Measurements from ENCODE around the gene KIAA0753. TPM values are rescaled to one million over a fixed set of nuclear protein-coding genes. Genes with fewer than 3 reads are reported as not detected.

The KIAA0753 gene
- total RNA-seq, 1 donor from 2014 or later, result 24.0 TPM

GRCh38 chr17:6543079-6544010 is 97.2 kb downstream of the KIAA0753 start:
- Mint-ChIP-seq H3K36me3 (ENCODE audit: unreplicated experiment) (no peaks in the 10 kb centered on the region), H3K4me3 (ENCODE audit: unreplicated experiment) (no peak overlapping the region), H3K4me1 (ENCODE audit: unreplicated experiment) (no peaks in the 10 kb centered on the region), H3K27ac (ENCODE audit: unreplicated experiment) (no peak overlapping the region), H3K27me3 (ENCODE audit: unreplicated experiment) (peaks cover 5% of the 10 kb centered on the region), H3K9me3 (ENCODE audit: unreplicated experiment) (peaks cover 3% of the 10 kb centered on the region)
- DNase-seq (ENCODE audit: extremely low spot score, unreplicated experiment), result no peak
- TF ChIP-seq CTCF (IDR thresholded peaks at IDR 0.05), result no peak

- Mint-ChIP-seq H3K9me3 (ENCODE audit: unreplicated experiment) (peaks cover 3% of the 10 kb centered on the region), H3K27ac (ENCODE audit: unreplicated experiment) (no peak overlapping the region), H3K4me1 (ENCODE audit: unreplicated experiment) (no peaks in the 10 kb centered on the region), H3K36me3 (ENCODE audit: unreplicated experiment) (peaks cover under 1% of the 10 kb centered on the region), H3K4me3 (ENCODE audit: unreplicated experiment) (no peak overlapping the region), H3K27me3 (ENCODE audit: unreplicated experiment) (peaks cover 5% of the 10 kb centered on the region)
- no peak for TF ChIP-seq CTCF (IDR thresholded peaks at IDR 0.05)
- DNase-seq (ENCODE audit: extremely low spot score, unreplicated experiment), result no peak
These were observed 97.9 kb downstream of the KIAA0753 start for GRCh38 chr17:6542577-6542976.

GRCh38 chr17:6541886-6542285 is 98.6 kb downstream of the KIAA0753 start:
- no peaks in the 10 kb centered on the region for H3K4me1 Mint-ChIP-seq (ENCODE audit: unreplicated experiment)
- H3K4me3 Mint-ChIP-seq (ENCODE audit: unreplicated experiment), result no peak overlapping the region
- H3K36me3 Mint-ChIP-seq (ENCODE audit: unreplicated experiment), result peaks cover 2% of the 10 kb centered on the region
- H3K27me3 Mint-ChIP-seq (ENCODE audit: unreplicated experiment), result peaks cover 5% of the 10 kb centered on the region
- TF ChIP-seq CTCF (IDR thresholded peaks at IDR 0.05), result no peak
- DNase-seq (ENCODE audit: extremely low spot score, unreplicated experiment), result no peak
- no peak overlapping the region for H3K27ac Mint-ChIP-seq (ENCODE audit: unreplicated experiment)
- H3K9me3 Mint-ChIP-seq (ENCODE audit: unreplicated experiment), result peaks cover 3% of the 10 kb centered on the region

GRCh38 chr17:6539871-6540270 is 100.6 kb downstream of the KIAA0753 start:
- no peak overlapping the region for H3K27ac Mint-ChIP-seq (ENCODE audit: unreplicated experiment)
- H3K4me1 Mint-ChIP-seq (ENCODE audit: unreplicated experiment), result no peaks in the 10 kb centered on the region

More at GRCh38 chr17:6539871-6540270, 100.6 kb downstream of the KIAA0753 start:
- no peak for DNase-seq (ENCODE audit: extremely low spot score, unreplicated experiment)
- H3K4me3 Mint-ChIP-seq (ENCODE audit: unreplicated experiment), result no peak overlapping the region
- H3K36me3 Mint-ChIP-seq (ENCODE audit: unreplicated experiment), result peaks cover 2% of the 10 kb centered on the region
- H3K27me3 Mint-ChIP-seq (ENCODE audit: unreplicated experiment), result peaks cover 5% of the 10 kb centered on the region
- TF ChIP-seq CTCF (IDR thresholded peaks at IDR 0.05), result no peak
- H3K9me3 Mint-ChIP-seq (ENCODE audit: unreplicated experiment), result peaks cover 3% of the 10 kb centered on the region
